Skeletal muscle cell (primary cell): ENCODE results near the gene PRICKLE2.

Experiments
- DNase-seq: peaks from one replicate; pipeline ENCODE4 v3.0.0-alpha.2; 2010; ENCODE audit warnings: low read depth
- H3K4me3 ChIP-seq: 2 replicates; pipeline ENCODE4 v1.5.1; 2011; ENCODE audit warnings: low read depth, mild to moderate bottlenecking, control low read depth, low read length, moderate library complexity

PRICKLE2 gene, protein sequence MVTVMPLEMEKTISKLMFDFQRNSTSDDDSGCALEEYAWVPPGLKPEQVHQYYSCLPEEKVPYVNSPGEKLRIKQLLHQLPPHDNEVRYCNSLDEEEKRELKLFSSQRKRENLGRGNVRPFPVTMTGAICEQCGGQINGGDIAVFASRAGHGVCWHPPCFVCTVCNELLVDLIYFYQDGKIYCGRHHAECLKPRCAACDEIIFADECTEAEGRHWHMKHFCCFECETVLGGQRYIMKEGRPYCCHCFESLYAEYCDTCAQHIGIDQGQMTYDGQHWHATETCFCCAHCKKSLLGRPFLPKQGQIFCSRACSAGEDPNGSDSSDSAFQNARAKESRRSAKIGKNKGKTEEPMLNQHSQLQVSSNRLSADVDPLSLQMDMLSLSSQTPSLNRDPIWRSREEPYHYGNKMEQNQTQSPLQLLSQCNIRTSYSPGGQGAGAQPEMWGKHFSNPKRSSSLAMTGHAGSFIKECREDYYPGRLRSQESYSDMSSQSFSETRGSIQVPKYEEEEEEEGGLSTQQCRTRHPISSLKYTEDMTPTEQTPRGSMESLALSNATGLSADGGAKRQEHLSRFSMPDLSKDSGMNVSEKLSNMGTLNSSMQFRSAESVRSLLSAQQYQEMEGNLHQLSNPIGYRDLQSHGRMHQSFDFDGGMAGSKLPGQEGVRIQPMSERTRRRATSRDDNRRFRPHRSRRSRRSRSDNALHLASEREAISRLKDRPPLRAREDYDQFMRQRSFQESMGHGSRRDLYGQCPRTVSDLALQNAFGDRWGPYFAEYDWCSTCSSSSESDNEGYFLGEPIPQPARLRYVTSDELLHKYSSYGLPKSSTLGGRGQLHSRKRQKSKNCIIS

GRCh38 chr3:64224826-64225610 lies at the start of gene PRICKLE2:
PRICKLE2 (minus strand) TSS chr3:64225466; CDS start chr3:64198927, 26,539 bp downstream.
- DNase-seq, result peak; percentile 76
- peak within 1 kb of the TSS; percentile 43 for H3K4me3 ChIP-seq

DNA sequence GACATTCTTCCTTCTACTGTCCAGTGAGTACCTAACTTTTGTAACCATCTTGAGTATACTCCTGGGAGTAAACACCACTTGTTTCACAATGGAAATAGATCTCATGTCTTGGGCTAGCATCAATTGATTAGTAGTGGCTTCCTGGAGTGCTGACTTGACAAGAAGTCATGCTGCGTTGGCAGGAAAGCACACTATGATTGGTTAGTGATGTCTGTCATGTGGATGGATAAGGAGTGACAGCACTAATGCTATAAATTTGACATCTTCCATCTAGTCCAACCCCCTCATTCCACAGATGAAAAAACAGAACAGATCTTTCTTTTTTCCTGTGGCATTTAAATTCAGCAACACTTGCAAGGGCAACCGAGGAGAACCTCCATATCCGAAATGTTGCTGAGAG lies 47.6 kb upstream of the PRICKLE2 start:
- H3K4me3 ChIP-seq, result no peak overlapping the region
- DNase-seq, result no peak

DNA sequence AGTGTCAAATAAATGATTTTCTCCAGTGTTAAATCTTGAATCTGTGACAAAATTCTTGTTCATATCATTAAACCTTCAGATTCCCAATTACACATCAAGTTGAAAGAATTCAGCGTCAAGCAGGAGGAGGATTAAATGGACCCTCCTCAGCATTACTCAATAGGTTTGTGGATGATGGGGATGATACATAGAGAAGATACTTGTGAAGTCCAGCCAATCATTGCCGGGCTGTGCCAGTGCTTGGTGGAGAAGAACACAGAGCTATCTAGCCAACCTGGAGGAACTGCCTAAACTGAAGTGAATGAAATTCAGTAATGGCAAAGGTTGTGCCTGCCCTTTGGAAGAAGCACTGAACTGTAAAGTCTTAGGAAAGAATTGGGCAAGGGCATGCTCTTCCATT lies 47.0 kb upstream of the PRICKLE2 start:
- no peak overlapping the region for H3K4me3 ChIP-seq
- no peak for DNase-seq

DNA sequence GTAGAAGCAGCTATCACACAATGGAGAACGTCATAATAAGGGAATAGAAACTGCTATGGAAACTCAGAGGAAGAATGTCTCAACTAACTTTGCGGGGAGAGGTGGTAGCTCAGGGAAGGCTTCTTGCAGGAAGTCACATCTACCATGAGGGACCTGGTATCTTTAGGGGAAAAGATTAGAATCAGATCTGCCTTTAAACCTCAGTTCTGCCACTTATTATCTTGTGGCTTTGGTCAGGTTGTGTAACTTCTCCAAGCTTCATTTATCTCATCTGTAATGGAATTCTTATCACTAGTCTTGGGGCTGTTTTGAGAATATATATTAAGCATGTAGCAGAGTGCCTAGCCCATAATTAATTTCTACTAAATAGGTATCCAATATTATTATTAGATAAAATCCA lies 46.4 kb upstream of the PRICKLE2 start:
- no peak for DNase-seq
- H3K4me3 ChIP-seq, result no peak overlapping the region

DNA sequence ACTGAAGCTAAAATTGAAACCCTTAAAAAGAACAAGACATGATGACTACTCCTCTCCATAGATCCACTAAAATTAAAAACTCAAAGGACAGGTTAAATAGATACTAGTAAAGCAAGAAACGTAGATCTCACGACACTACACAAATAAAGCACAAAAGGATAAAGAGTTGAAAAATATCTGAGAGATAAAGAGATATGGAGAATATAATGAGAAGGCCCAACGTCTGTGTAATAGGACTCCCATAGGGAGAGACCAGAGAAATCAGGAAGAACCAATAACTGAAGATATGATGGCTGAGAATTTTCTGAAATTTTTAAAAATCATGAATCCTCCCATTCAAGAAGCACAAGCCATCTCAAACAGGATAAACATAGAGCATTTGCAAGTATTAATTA lies 45.6 kb upstream of the PRICKLE2 start:
- DNase-seq, result no peak
- H3K4me3 ChIP-seq, result no peak overlapping the region

DNA sequence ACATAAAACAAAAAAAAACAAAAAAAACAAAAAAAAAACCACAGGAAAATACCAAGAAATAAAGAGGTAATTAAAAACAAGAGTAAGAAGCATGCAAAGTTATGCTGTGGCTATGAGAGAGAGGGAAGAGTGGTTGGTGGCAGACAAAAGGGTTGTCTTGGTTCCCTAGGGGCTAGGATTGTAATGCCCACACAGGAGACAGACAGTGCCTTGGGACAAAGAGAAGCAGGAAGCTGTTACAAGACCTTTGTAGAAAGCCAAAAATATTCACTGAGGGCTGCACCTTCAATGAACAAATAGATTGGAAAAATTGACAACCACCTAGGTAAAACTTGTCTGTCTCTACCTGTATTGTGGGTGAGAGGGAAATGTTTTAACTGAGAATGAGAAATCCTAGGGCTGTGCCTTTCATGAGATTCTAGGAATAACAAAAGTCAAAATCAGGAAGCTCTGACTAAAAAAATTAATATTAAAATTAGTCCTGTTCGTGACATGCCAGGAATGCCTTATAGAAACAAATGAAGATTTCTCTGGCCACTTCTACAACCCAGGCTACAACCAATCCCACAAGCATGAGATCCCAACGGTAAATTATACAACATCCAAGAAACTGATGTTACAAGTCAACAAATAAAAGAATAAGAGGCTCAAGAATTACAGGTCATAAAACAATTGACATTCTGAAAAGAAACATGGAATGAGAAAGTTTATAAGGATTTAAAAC lies 45.0 kb upstream of the PRICKLE2 start:
- no peak for DNase-seq
- no peak overlapping the region for H3K4me3 ChIP-seq

DNA sequence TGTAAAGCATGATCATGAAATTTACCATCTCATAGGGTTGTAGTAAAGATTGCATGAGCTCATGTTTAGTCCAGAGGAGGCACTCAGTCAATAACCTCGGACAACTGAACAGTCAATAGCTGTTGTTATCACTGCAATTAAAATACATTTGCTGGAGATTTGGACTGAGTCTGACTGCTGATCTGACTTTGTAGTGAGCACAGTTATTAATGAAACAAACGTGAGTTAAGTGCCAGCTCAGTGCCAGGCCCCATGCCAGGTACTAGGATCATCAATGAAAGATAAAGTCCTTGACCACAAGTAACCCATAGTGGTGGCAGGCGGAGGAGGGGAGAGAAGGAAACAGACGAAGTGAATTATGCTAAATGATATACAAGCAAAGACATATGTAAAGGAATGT lies 43.7 kb upstream of the PRICKLE2 start:
- DNase-seq, result no peak

DNA sequence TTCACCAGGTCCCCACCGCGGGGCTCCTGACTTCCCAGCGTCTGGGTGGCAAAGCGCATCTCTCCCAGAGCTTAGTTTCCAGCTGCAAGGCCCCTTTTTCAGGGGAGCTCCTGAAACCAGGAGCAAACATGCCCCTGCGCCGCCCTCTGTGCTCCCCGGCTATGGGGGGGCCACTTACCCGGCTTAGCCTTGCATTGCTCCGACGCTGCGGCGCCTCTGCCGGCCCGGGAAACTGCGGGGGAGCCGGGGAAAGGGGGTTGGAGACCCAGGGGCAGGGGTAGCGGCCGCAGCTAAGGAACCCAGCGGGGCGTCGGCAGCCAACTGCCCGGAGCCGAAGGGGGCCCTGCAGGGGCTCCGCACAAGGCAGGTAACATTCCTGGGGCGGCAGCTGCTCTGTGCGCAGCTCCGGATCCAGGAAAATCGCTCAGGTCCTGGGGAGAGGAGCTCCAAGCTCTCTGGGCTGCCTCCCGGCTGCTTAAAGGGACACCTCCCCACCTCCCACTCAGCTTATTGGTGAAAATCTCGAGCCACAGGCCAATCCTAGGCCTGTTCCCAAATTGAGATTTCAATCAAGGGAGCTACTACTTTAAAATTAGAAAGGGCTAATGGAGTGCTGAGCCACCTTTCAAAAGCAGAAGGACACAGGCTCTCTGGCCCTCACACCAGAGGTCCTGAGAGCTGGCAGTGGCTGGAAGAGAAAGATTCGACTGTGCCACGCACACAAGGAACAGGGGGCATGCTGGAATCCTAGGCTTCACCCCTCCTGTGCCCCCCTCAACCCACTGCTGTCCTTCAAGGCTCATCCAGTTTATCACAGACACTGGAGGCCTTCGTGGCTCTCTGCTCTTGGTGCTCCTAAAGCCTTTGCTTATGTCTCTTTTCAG lies 42.7 kb upstream of the PRICKLE2 start:
- no peak for DNase-seq
- H3K4me3 ChIP-seq, result peak overlapping the region; percentile 75

More for the DNA sequence above, 43.7 kb upstream of the PRICKLE2 start:
- H3K4me3 ChIP-seq, result no peak overlapping the region

DNA sequence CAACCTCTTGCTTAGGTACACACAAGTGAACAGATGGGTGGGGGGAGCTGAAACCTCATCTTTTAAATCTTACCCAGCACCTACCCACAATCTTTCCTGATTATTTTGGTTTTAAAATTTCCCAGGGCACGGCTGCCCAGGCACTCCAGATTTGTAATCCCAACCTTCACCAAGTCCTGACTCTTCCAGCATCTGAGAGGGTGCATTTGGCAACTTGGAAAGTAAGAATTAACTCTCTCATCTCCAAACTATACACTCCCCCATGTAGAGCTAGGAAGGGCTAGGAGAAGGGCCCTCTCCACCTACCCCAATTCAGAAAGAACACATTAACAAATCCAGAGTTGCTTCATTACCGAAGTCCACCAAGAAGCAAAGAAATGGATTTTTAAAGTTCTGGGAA lies 41.7 kb upstream of the PRICKLE2 start:
- no peak for DNase-seq

DNA sequence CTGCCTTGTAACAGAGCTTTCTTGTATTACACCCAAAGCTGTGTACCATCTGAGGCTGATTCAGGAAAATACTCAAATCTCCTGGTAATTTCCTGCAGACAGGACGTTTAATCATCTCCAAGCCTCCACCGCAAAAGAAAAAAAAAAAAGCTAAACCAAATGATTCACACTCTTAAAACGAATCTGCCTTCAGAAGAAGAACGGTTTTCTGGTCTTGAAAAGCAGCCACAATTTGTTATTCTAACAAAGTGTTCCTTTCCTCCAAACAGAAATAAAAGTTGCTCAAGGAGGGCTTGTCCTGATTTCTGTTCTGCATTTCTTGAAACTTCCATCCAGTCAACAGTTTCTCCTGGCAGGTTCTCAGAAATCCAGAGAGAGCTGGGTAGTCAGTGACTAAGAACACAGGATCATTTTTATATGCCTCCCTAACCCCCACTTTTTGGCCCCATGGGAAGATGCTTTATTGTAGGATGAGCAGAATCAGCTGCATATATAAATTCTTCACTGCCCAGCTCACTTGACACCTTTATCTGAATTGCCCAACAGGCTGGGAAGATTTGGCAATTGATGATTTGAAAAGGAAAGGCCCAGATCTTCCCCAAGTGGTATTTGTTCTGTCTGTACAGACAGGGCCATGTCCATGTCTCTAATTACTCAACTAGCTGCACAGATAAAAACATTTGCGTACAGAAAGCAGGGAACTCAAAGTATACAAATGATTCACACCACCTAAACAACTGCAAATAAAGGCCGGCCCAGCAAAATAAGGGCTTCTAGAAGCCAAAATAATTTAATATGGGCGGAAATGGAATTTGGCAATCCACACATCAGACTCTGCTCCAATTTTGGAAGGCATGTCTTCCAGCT lies 41.0 kb upstream of the PRICKLE2 start:
- DNase-seq, result peak; percentile 98
- H3K4me3 ChIP-seq, result peak overlapping the region; percentile 75

More for the DNA sequence above, 41.7 kb upstream of the PRICKLE2 start:
- peak overlapping the region; percentile 75 for H3K4me3 ChIP-seq

GRCh38 chr3:64265646-64266045 lies 40.4 kb upstream of the PRICKLE2 start:
- peak overlapping the region; percentile 53 for H3K4me3 ChIP-seq
- DNase-seq, result no peak

DNA sequence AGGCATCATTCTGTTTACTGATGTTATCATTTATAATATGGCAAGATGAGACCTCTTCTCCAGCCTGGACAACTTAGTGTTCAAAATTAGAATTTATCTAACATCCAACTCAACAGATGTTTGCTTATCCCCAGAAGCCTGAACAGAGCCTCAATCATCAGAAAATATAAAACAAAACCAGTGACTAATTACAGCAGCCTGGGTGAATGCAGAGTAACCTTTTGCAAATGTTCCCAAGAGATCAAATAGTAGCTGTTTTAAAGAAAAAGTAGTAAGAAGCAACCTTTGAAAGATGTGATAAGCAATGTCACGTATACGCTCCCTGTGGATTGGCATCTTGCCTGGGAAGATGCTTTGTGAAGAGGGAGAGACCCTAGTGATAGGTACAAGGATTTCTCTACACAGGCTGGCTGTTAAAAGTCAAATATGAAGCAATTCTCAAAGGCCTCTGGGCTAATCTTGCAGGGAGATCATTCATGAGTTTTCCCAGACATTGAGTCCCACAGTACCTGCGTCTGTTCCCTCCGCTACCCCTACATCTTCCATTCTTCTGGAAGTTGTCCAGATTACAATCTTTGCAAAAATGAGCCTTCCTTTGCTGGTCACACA lies 39.3 kb upstream of the PRICKLE2 start:
- DNase-seq, result peak; percentile 36
- peak overlapping the region; percentile 53 for H3K4me3 ChIP-seq

- DNase-seq, result no peak
- no peak overlapping the region for H3K4me3 ChIP-seq
Observed at GRCh38 chr3:64262574-64263114, 37.4 kb upstream of the PRICKLE2 start.

DNA sequence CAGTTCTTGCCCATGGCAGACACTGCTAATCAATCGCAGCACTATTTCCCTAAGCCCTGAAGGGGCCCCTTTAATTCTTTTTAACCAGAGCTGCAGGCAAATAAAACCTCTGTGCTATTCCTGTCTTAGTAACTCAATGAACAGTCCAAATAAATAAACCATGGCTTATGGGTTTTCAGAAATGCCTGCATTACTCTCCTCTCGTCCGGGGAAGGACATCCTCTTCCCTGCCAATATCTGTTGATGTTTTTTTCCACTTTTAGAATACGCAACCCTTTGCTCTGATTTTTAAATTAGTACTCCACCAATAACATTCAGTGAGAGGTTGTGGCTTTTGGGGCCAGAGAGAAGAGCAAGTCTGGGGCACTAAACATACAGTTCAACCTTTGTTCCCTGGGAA lies 35.2 kb upstream of the PRICKLE2 start:
- DNase-seq, result no peak
- no peak overlapping the region for H3K4me3 ChIP-seq

DNA sequence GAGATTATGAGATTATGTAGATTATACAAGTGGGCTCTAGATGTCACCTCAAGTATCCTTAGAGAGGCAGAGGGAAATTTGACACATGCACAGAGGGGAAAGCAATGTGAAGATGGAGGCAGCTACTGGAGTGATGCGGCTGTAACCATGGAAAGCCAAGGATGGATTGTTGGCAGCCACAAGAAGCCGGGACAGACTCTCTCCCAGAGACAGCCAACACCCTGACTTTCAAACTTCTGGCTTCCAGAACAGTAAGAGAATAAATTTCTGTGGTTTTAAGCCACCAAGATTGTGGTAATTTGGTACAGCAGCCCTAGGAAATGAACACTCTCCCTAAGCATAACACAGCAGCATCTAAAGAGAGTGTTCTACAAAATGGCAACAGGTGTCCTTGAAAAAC lies 34.4 kb upstream of the PRICKLE2 start:
- no peak for DNase-seq

DNA sequence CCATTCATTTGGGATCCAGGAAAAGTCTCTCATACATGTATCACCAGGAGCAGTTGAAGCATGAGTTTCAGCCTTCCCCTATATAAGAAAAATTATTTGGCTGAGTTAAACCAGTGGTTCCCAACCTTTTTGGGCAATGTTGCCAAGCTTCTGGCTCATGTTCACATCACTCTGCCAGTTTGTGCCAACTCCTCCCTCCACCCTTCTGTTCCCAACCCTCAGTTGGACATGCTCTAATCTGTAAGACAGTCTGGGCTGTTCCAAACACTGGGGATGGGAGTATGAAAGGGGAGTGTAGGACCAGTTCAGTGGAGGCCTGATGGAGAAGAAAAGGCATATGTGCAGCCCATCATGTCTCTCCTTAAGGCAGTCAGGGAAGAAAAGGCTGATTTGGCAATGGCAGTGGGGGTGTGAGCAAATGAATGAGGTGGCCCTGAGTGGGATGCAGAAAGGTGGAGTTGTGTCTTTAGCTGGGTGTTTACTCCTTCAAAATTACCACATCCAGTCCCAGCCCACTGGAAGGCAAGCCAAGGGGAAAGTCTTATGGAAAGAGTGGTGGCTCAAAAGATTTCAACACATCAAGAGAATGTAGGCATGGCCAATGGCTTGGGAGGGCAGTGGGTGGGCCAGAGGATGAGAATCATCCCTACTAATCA lies 32.0 kb upstream of the PRICKLE2 start:
- no peak for DNase-seq
- no peak overlapping the region for H3K4me3 ChIP-seq

More for the DNA sequence above, 34.4 kb upstream of the PRICKLE2 start:
- no peak overlapping the region for H3K4me3 ChIP-seq
